Right lobe of liver (tissue), 4 donors: ENCODE data around the gene FRMD4A.

Experiments used
- CTCF ChIP-seq, 4 donors: fragments of 200-600 bp in 3 of 4; fragments of 450-650 bp in 1 of 4; IDR thresholded peaks; one replicate each; pipeline versions ENCODE4 v1.5.1 to v1.8.0; 2016 to 2022; ENCODE audit warnings: antibody characterized with exemption in 4 of 4, mild to moderate bottlenecking in 2 of 4
- POLR2A ChIP-seq: fragments of 450-650 bp; IDR thresholded peaks from one replicate; pipeline ENCODE4 v1.6.1; 2017; ENCODE audit warnings: antibody characterized with exemption, mild to moderate bottlenecking
- donor health status: DM: no; HTN: no; CAD: no.
- donor health status: DM: no; HTN: no; CAD: no.
- donor health status: DM: no; HTN: yes; CAD: no.

GRCh38 chr10:14150526-14150925 is 180.2 kb downstream of the FRMD4A start:
- TF ChIP-seq POLR2A (no peak), CTCF (IDR thresholded peaks at IDR 0.05) (no peak)
